B cell (primary cell): ENCODE results near the gene CDH1. TPM values are rescaled to one million over a fixed set of nuclear protein-coding genes. Genes with fewer than 3 reads are reported as not detected.

Source experiments
- ATAC-seq: fragments of 200-7000 bp; cut with Tn5 transposase; one replicate; pipeline ENCODE4 v1.10.0; 2021; ENCODE audit warnings: low read depth, mild to moderate bottlenecking, moderate number of reproducible peaks, moderate library complexity
- CTCF ChIA-PET: fragments of 350-600 bp; sonication (Branson Sonifier 250); formaldehyde crosslinking; loops from one replicate; lab custom pipeline; 2021; ENCODE audit warnings: antibody characterized with exemption, inconsistent platforms; lab: Charles Lee
- POLR2A ChIA-PET: fragments of 350-600 bp; sonication (Branson Sonifier 250); formaldehyde crosslinking; loops from one replicate; lab custom pipeline; 2021; ENCODE audit warnings: antibody characterized with exemption; lab: Charles Lee
- DNase-seq: peaks from one replicate; pipeline ENCODE4 v3.0.0; 2013
- H2AFZ ChIP-seq: 2 replicates; pipeline ENCODE4 v1.6.1; 2012; ENCODE audit warnings: mild to moderate bottlenecking, low read depth, low read length; ENCODE audit not compliant: insufficient read depth, poor library complexity, severe bottlenecking
- H3K27ac ChIP-seq, 2 donors: 1 replicate in 1 of 2; 2 replicates in 1 of 2; pipeline ENCODE4 v1.5.1; 2012 to 2013; ENCODE audit warnings: low read length in 2 of 2, mild to moderate bottlenecking in 2 of 2, moderate library complexity in 1 of 2
- H3K27me3 ChIP-seq, 4 experiments: fragments of 200-600 bp in 1 of 4; sonication (generic) in 1 of 4; replicated peaks in 1 of 4; 1 replicate in 2 of 4; 2 replicates in 2 of 4; pipeline versions ENCODE4 v1.6.1 to v1.7.0; 2013 to 2016; ENCODE audit warnings: low read length in 3 of 4, mild to moderate bottlenecking in 2 of 4, mixed read lengths in 1 of 4, moderate library complexity in 1 of 4; ENCODE audit not compliant: insufficient read depth in 4 of 4, control insufficient read depth in 3 of 4; ENCODE audit errors: control extremely low read depth in 1 of 4
- H3K36me3 ChIP-seq, 2 experiments: replicated peaks in 1 of 2; 1 replicate in 1 of 2; 2 replicates in 1 of 2; pipeline versions ENCODE4 v1.6.1 to v1.7.1; 2013; ENCODE audit warnings: low read length in 1 of 2; ENCODE audit not compliant: insufficient read depth in 2 of 2, control insufficient read depth in 1 of 2; ENCODE audit errors: control extremely low read depth in 1 of 2, extremely low read depth in 1 of 2
- H3K4me1 ChIP-seq, 2 donors: fragments of 200-600 bp in 1 of 2; sonication (generic) in 1 of 2; 1 replicate in 1 of 2; 2 replicates in 1 of 2; pipeline versions ENCODE4 v1.5.1 to v1.6.1; 2013 to 2017; ENCODE audit warnings: low read length in 2 of 2; ENCODE audit not compliant: control insufficient read depth in 2 of 2, insufficient read depth in 2 of 2
- H3K4me2 ChIP-seq: replicated peaks from 2 replicates; pipeline ENCODE3; 2012; ENCODE audit warnings: mild to moderate bottlenecking, low read depth, low read length; ENCODE audit not compliant: poor library complexity, severe bottlenecking
- H3K4me3 ChIP-seq, 5 experiments: fragments of 200-600 bp in 1 of 5; sonication (generic) in 1 of 5; 1 replicate in 3 of 5; 2 replicates in 2 of 5; pipeline versions ENCODE4 v1.5.1 to v1.7.0; 2011 to 2016; ENCODE audit warnings: low read length in 4 of 5, mild to moderate bottlenecking in 4 of 5, low read depth in 2 of 5, control low read depth in 1 of 5, moderate library complexity in 1 of 5; ENCODE audit not compliant: insufficient read depth in 1 of 5; ENCODE audit errors: control extremely low read depth in 1 of 5, extremely low read depth in 1 of 5
- H3K79me2 ChIP-seq: fragments of 200-600 bp; sonication (generic); one replicate; pipeline ENCODE4 v1.6.0; 2016; ENCODE audit warnings: low read length; ENCODE audit not compliant: control insufficient read depth, insufficient read depth
- H3K9ac ChIP-seq: fragments of 200-600 bp; sonication (generic); 2 replicates; pipeline ENCODE4 v1.6.1; 2017; ENCODE audit warnings: mild to moderate bottlenecking, low read length, moderate library complexity
- H3K9me3 ChIP-seq, 3 donors: one replicate each; pipeline versions ENCODE4 v1.6.1 to v1.7.1; 2013; ENCODE audit warnings: low read length in 2 of 3; ENCODE audit not compliant: control insufficient read depth in 2 of 3, insufficient read depth in 1 of 3; ENCODE audit errors: control extremely low read depth in 1 of 3
- H4K20me1 ChIP-seq: 2 replicates; pipeline ENCODE4 v1.6.0; 2012; ENCODE audit warnings: mild to moderate bottlenecking, low read length; ENCODE audit not compliant: insufficient read depth, control insufficient read depth, poor library complexity, severe bottlenecking
- H3K27ac Mint-ChIP-seq: one replicate; pipeline ENCODE4 v1.8.0; 2021; ENCODE audit warnings: mixed read lengths
- H3K27me3 Mint-ChIP-seq: one replicate; pipeline ENCODE4 v1.8.0; 2021; ENCODE audit warnings: mixed read lengths
- H3K4me1 Mint-ChIP-seq: one replicate; pipeline ENCODE4 v1.8.0; 2021; ENCODE audit warnings: mixed read lengths
- H3K4me3 Mint-ChIP-seq: one replicate; pipeline ENCODE4 v1.8.0; 2021; ENCODE audit warnings: mixed read lengths
- H3K9me3 Mint-ChIP-seq: one replicate; pipeline ENCODE4 v1.8.0; 2022; ENCODE audit warnings: mixed read lengths; ENCODE audit not compliant: insufficient read depth
- EZH2 ChIP-seq: IDR thresholded peaks from 2 replicates; pipeline ENCODE4 v1.6.1; 2012; ENCODE audit warnings: borderline replicate concordance, low read depth, mild to moderate bottlenecking, moderate library complexity, low read length; ENCODE audit not compliant: insufficient read depth, poor library complexity, severe bottlenecking
- WGBS: methylation state at CpG from one replicate; pipeline ENCODE4 v1.1.5; 2013; ENCODE audit warnings: missing lambda C conversion rate; ENCODE audit not compliant: insufficient coverage; 5-methylcytosine and 5-hydroxymethylcytosine counted together
- intact Hi-C: fragments of 100-400 bp; cut with micrococcal nuclease; formaldehyde crosslinking; loops from one replicate; pipeline ENCODE4 v1.10.0; 2022
- polyA plus RNA-seq: library from polyadenylated mRNA; depleted of rRNA; stranded (reverse); fragments of >200 nt; gene quantifications from 2 replicates; pipeline ENCODE4 v1.2.3, GENCODE V29; 2012
- total RNA-seq, 2 donors: library from RNA; stranded (reverse); fragments of 120-200 nt in 1 of 2; gene quantifications; 1 replicate in 1 of 2; 2 replicates in 1 of 2; pipeline versions ENCODE4 v1.2.3 to v1.2.4, GENCODE V29; 2013 to 2022
- TF ChIP-seq, protein P1 (sequence below): fragments of 200-600 bp; IDR thresholded peaks from one replicate; pipeline ENCODE4 v1.8.0; 2022; ENCODE audit warnings: antibody characterized with exemption, mild to moderate bottlenecking

CDH1 gene
- total and polyA plus RNA-seq, 2 donors (not counting 1 experiment from before 2014, with no cell fraction given) = 2.0 TPM; not detected in 1

DNA sequence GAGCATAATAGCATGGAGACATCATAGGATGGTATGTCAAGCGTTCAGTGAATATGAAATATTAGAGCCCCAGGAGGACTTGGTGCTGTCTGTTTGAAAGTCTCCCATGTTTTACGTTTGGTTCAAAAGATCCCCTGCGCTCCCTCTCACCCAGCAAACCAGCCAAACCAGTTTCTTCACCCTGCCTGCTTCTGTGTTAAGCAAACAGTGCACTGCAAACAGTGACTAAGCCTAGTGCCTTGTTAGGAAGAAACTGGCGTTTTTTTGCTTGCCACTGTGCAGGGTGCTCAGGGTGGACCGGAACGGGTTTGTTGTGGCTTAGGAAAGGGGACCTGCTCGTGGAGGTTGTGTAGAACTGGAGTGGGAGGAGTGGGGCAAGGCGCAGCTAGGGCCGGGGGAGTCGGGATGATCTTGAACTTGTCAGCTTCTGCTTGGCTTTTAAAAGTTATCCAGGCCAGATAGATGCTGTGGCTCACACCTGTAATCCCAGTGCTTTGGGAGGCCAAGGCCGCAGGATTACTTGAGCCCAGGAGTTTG, 7.7 kb downstream of the CDH1 start:
- CTCF ChIA-PET = no interaction called here
- intact Hi-C loops = loop anchor here (10.0 kb wide), 1 partner anchor 50 kb away; no protein-coding TSS in a partner anchor
- H3K4me1 Mint-ChIP-seq = peaks cover 19% of the 10 kb centered on the region
- Histone ChIP-seq H2AFZ (no peak overlapping the region), H3K79me2 (no peaks in the 10 kb centered on the region), H3K4me3 (no peak overlapping the region), H4K20me1 (no peaks in the 10 kb centered on the region), H3K27me3 (no peaks in the 10 kb centered on the region), H3K36me3 (no peaks in the 10 kb centered on the region), H3K4me1 (peaks cover 15 to 16% of the 10 kb centered on the region in 2 donors), H3K4me2 (no peak overlapping the region), H3K9me3 (no peaks in the 10 kb centered on the region), H3K9ac (no peak overlapping the region), H3K27ac (no peak overlapping the region)
- 88% methylated on average over 7 of the region's 11 CpGs for WGBS
- DNase-seq = no peak
- TF ChIP-seq EZH2 = no peak
- TF ChIP-seq, protein P1, sequence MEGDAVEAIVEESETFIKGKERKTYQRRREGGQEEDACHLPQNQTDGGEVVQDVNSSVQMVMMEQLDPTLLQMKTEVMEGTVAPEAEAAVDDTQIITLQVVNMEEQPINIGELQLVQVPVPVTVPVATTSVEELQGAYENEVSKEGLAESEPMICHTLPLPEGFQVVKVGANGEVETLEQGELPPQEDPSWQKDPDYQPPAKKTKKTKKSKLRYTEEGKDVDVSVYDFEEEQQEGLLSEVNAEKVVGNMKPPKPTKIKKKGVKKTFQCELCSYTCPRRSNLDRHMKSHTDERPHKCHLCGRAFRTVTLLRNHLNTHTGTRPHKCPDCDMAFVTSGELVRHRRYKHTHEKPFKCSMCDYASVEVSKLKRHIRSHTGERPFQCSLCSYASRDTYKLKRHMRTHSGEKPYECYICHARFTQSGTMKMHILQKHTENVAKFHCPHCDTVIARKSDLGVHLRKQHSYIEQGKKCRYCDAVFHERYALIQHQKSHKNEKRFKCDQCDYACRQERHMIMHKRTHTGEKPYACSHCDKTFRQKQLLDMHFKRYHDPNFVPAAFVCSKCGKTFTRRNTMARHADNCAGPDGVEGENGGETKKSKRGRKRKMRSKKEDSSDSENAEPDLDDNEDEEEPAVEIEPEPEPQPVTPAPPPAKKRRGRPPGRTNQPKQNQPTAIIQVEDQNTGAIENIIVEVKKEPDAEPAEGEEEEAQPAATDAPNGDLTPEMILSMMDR = no peak
- no peak for ATAC-seq
- POLR2A ChIA-PET = no interaction called here
- peaks cover 16% of the 10 kb centered on the region for H3K27me3 Mint-ChIP-seq
- H3K9me3 Mint-ChIP-seq = no peaks in the 10 kb centered on the region
- H3K4me3 Mint-ChIP-seq = no peak overlapping the region
- H3K27ac Mint-ChIP-seq = no peak overlapping the region

DNA sequence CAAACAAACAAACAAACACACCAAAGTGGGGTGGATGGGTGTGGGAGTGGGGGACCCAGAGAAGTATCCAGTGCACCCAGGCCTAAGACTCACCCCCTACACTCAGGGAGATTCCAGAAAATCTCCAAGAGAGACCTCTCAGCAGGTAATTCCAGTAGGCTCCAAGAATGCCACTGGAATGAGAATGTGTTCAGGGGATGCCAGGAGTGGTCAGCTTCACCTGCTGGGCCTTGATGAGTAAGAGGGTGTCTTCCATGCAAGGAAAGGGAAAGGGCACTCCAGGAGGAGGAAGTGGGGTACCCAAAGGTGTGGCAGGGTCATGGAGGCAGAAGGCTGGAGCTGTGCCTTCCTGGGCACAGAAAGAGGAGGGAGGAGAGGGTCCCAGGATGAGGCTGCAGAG, 9.9 kb downstream of the CDH1 start:
- H3K9me3 ChIP-seq = no peaks in the 10 kb centered on the region
- H3K9me3 Mint-ChIP-seq = no peaks in the 10 kb centered on the region
- H4K20me1 ChIP-seq = no peaks in the 10 kb centered on the region
- H3K36me3 ChIP-seq = no peaks in the 10 kb centered on the region
- H3K9ac ChIP-seq = no peak overlapping the region
- H3K4me2 ChIP-seq = no peak overlapping the region
- POLR2A ChIA-PET = interaction anchor here (1.3 kb wide), 1 partner anchor 10 kb away, joined by 3 read pairs; no protein-coding TSS in a partner anchor
- H3K79me2 ChIP-seq = no peaks in the 10 kb centered on the region
- intact Hi-C loops = loop anchor here (10.0 kb wide), 1 partner anchor 48 kb away; no protein-coding TSS in a partner anchor
- CTCF ChIA-PET = no interaction called here
- H3K4me1 Mint-ChIP-seq = no peaks in the 10 kb centered on the region
- H2AFZ ChIP-seq = no peak overlapping the region
- H3K27ac Mint-ChIP-seq = no peak overlapping the region
- peaks cover 19% of the 10 kb centered on the region for H3K27me3 Mint-ChIP-seq
- no peak for DNase-seq
- H3K4me3 Mint-ChIP-seq = no peak overlapping the region
- H3K27ac ChIP-seq = no peak overlapping the region
- no peak overlapping the region for H3K4me3 ChIP-seq
- no peak for TF ChIP-seq EZH2
- TF ChIP-seq, protein P1 = no peak
- no peaks in the 10 kb centered on the region for H3K27me3 ChIP-seq
- no peaks in the 10 kb centered on the region for H3K4me1 ChIP-seq
- ATAC-seq = no peak
